Anterior cingulate cortex (tissue), 58 donors: ENCODE data around the gene TMEM132C.
A peak's percentile ranks its signal among the peaks of the same experiment; 100 is the strongest.
"Not testable (repeated sequence)": the region's sequence is repeated elsewhere in the genome, so short reads cannot be mapped to it uniquely, and the experiment has no call there.

Experiments
- DNase-seq, 58 donors: peaks; one replicate each; lab custom pipeline; 2025; lab: John Stamatoyannopoulos, UW

TMEM132C gene

GRCh38 chr12:128603573-128604115, 336.7 kb downstream of the TMEM132C start:
- DNase-seq: no peak

DNA sequence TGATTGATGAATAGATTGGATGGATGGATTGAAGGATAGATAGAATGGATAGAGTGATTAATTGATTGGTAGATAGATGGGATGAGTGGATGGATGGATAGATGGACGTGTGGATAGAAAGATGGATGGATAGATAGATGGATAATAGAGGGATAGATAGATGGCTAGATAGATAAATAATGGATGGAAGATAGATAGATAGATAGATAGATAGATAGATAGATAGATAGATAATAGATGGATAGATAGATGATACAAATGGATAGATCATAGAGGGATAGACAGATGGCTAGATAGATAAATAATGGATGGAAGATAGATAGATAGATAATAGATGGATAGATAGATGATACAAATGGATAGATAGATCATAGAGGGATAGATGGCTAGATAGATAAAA, 337.2 kb downstream of the TMEM132C start:
- DNase-seq: not testable (repeated sequence)

DNA sequence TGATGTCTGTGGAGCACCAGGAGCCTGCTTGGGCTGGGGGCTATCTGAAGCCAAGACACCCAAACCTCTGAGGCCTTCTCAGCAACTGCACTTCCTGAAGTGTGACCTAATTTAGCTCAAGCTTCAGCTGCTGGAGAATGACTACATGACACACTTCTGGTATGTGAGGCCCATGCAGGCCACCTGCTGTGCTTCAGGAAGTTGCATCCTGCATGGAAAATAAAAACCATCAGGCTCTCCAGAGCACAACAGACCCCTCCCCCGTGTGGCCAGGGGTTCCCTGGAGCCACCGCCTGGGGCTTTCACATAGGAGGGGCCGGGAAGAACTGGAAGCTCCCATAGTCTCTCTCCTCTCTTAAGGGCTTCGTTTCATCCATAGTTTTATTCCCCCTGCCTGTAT, 339.1 kb downstream of the TMEM132C start:
- DNase-seq: no peak

GRCh38 chr12:128606538-128606937, 339.6 kb downstream of the TMEM132C start:
- DNase-seq: no peak

DNA sequence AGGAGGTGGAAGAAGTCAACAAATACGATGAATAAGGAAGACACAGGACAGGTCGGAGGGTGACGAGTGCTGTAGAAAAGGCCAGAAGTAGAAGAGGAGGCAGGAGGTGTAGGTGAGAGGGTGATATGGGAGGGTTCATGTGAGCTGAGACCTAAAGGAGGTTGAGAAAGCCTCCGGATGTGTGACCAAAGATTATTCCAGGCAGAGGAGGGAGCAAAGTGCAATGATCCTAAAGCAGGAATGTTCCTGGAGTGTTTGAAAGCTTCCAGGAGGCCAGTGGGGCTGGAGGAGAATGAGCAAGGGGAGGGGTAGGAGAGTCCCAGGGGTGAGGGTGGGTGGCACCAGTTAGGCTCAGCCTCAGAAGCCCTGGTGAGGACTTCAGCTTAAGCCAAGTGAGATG, 340.0 kb downstream of the TMEM132C start:
- DNase-seq: no peak

GRCh38 chr12:128607641-128608040, 340.7 kb downstream of the TMEM132C start:
- no peak for DNase-seq

- no peak for DNase-seq
These were observed 342.9 kb downstream of the TMEM132C start for GRCh38 chr12:128609861-128610260.

- no peak for DNase-seq
These were observed 344.8 kb downstream of the TMEM132C start for GRCh38 chr12:128611736-128612135.

- DNase-seq: no peak
These were observed 345.3 kb downstream of the TMEM132C start for GRCh38 chr12:128612150-128612850.

DNA sequence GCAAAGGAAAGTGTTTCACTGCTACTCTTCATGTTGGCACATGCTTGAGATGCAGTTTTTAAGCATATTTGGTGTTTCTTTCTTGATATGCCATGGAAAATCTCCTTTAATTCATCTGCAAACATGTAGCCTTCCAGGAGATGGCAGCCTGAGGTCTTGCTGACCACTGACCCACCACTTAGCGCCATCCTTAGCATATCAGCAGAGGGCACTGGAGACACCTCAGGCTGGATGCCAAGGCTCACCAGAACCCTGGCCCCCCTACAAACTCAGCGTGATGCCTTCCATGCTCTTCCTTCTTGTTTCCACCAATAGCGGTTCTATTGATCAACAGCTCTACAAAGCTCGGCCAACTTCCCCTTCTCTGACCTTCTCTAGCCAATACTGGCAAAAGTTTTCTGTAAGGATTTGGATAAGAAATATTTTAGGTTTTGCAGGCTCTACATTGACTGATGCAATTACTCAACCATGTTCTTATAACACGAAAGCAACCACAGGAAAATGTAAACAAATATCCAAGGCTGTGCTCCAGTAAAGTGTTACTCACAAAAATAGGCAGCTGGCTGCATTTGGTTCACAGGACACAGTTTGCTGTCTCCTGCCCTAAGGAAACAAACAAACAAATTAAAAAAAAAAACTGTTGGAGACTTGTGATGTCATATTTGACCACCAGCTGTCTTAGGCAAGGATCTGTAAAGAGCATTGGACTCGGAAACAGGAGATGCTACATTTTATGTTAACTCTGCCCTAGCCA, 347.0 kb downstream of the TMEM132C start:
- peak in 10 of 58 donors; percentile 0 to 13 (median 4) for DNase-seq

DNA sequence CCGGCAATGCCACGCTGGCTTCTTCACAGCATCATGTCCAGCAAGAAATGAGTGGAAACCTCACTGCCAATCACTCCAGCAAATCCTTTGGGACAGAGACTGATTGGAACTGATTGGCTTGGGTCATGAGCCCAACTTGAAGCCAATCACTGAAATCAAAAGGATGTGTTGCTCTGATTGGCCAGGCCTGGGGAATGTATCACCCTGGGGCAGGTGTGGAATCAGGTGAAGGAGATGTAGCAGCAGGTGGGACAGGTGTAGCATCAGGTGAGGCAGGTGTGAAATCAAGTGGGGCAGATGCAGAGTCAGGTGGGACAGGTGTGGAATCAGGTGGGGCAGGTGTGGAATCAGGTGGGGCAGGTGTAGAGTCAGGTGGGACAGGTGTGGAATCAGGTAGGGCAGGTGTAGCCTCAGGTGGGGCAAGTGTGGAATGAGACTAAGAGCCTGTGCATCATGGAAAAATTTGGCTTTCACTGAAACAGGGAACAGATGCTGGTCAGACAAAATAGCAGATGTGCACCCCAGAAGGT, 350.4 kb downstream of the TMEM132C start:
- no peak for DNase-seq

DNA sequence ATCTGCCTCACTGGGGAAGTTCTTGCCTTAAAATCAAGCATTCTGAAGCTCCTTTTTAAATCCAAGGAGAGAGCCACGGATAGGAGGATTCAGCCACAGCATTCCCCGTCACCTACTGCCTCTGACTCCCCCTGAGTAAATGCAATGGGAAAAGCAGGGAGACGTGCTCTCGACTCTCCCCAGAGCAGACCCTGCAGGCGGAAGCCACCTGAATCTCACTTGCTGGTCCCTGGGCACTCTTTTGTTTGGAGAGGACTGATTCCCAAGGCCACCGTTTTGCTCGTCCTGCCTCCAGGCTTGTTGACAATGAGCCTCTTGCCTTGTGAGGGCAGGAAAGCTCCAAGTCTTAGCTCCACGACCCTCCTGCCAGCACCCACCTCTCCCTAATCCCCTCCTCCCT, 352.3 kb downstream of the TMEM132C start:
- DNase-seq: no peak

DNA sequence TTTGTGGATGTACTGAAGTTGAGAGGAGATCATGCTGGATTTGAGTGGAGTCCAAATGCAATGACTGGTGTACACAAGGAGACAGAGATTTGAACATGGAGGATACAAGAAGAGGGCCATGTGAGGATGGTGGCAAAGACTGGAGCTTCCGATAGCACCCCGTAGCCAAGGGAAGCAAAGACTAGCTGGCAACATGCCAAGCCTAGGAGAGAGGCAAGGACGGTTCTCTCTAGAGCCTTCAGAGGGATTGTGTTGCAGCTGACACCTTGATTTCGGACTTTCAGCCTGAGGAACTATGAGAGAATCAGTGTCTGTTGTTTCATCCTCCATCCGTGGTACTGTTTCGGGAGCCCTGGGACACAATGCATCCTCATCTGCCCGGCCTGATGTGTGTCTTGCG, 354.3 kb downstream of the TMEM132C start:
- no peak for DNase-seq

- no peak for DNase-seq
These were observed 356.8 kb downstream of the TMEM132C start for GRCh38 chr12:128623748-128624147.

GRCh38 chr12:128626808-128627320, 359.9 kb downstream of the TMEM132C start:
- DNase-seq: no peak

DNA sequence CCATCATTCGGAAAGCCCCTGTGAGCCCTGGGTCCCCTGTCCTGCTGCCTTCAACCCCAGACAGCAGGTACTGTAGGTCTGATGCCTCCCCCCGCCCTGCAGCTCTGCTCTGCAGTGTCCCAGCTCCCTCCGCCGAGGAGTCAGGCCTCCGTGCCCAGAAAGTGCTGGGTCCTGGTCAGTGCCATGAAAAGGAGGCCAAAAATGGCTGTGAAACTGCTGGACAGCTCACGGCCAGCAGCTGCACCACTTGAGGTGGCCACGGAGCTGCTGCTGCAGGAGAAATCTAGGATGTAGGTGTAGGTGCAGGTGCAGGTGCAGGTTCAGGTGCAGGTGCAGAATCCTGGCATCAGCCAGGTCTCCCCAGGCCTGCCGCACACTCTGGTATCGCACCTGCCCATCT, 360.7 kb downstream of the TMEM132C start:
- DNase-seq: no peak

DNA sequence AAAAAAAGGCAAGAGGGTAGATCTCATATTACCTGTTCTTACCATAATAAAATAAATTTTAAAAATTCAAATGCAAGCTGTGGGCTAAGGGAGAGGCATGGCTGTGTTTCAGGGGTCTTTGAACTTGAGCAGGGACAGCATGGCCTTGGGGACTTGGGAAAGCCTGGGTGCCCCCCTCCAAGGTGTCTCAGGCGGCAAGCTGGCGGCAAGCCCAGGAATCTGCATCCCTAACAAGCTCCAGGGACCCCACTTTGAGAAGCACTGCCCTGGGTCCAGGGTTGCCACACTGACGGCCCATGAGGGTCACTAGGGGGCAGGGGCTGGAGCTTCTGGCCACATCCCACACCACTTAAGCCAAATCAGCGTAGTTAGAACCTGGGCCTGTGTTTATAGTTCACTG, 363.0 kb downstream of the TMEM132C start:
- DNase-seq: no peak

DNA sequence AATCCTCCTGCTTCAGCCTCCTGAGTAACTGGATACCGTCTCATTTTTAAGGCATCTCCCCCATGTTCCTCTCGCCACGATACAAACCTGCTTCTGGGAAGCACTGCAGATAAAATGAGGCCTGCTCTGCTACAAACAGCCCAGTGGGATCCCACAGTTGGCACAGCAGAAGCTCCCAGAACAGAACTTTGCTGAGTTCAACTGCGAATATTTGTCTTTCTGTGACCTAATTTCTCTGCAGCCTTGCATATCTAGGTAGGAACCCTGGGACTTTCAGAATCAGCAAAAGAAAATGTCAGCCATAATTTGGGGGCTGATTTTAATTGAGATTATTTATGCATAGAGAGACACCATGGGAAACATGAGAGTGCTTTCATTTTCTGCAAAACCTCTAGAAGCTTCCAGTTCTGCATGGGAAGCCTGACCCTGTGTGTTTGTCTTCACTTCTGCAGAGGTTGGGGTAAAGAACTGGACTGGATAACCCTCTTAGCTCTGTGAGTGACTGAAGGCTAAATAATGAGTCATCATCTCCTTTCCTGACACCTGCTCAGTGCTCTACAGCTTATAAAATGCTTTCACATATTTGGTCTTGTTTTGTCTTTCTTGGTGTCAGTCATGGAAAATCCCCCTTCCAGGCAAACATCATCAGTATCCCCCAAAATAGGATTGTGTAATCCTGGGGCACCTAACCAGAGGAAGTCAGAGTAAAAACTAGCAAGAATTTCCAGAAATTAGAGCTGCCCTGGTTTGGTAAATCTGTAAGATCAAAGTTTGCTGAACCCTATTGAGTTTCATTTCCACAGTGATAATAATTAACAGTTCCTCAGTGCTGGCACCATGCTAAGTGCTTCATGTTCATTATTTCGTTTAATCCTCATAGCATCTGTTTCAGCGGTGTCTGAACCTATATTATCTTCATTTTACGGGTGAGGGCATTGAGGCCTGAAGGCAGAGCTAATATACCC, 371.0 kb downstream of the TMEM132C start:
- no peak for DNase-seq

DNA sequence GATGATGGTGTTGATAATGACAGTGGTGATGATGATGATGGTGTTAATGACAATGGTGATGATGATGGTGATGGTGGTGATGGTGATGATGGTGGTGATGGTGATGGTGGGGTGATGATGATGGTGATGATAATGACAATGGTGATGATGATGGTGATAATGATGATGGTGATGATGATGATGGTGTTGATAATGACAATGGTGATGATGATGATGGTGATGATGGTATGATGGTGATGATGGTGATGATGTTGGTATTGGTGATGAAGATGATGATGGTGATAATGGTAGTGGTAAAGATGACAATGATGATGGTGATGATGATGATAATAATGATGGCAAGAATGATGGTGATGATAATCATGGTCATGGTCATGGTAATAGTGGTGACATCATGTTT, 372.1 kb downstream of the TMEM132C start:
- DNase-seq: no peak

DNA sequence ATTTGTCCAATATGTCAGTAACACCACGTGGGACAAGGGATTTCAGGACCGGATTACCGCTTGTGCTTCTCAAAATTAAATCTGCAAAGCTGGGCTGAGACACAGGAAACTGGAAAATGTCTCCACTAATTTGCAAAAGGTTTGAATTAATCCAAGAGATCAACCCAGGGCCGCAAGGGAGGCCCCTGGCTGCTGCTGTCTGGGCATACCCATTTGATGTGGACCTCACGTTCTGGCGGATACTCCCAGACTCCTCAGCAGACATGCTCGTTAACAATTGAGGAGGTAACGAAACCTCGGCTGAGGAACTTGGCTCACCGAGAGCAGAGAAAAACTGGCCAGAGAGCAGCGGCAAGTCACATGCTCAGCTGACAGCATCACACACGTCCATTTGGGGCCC, 376.2 kb downstream of the TMEM132C start:
- peak in 3 of 58 donors; percentile 4 to 11 (median 7) for DNase-seq
